Neural crest cell (in vitro differentiated cells): ENCODE measurements around the gene WFDC6. TPM values are rescaled to one million over a fixed set of nuclear protein-coding genes. Genes with fewer than 3 reads are reported as not detected.

Experiments
- DNase-seq: peaks from one replicate; pipeline ENCODE4 v3.0.0; 2021; ENCODE audit warnings: low read depth, mixed read lengths, low spot score
- H3K27ac Mint-ChIP-seq: one replicate; pipeline ENCODE4 v1.8.0; 2021; ENCODE audit warnings: mild to moderate bottlenecking, mixed read lengths; ENCODE audit not compliant: unreplicated experiment
- H3K27me3 Mint-ChIP-seq: 2 replicates; pipeline ENCODE4 v1.8.0; 2021; ENCODE audit warnings: low read depth, mild to moderate bottlenecking, mixed read lengths
- H3K36me3 Mint-ChIP-seq: 2 replicates; pipeline ENCODE4 v1.8.0; 2021; ENCODE audit warnings: low read depth, mild to moderate bottlenecking, mixed read lengths
- H3K4me1 Mint-ChIP-seq: 2 replicates; pipeline ENCODE4 v1.8.0; 2021; ENCODE audit warnings: mixed read lengths
- H3K4me3 Mint-ChIP-seq: one replicate; pipeline ENCODE4 v1.8.0; 2021; ENCODE audit warnings: mild to moderate bottlenecking, mixed read lengths
- H3K9me3 Mint-ChIP-seq: 2 replicates; pipeline ENCODE4 v1.8.0; 2021; ENCODE audit warnings: mixed read lengths
- CTCF ChIP-seq: fragments of 200-600 bp; sonication (generic); conservative IDR thresholded peaks from 2 replicates; pipeline ENCODE4 v1.5.0; 2021; ENCODE audit warnings: antibody characterized with exemption, mild to moderate bottlenecking
- total RNA-seq: library from RNA; stranded (reverse); gene quantifications from 2 replicates; pipeline ENCODE4 v1.2.1, GENCODE V29; 2021

Gene WFDC6
- total RNA-seq, 1 donor from 2014 or later, result not detected

GRCh38 chr20:45545351-45545750, 6.1 kb upstream of the WFDC6 start:
- peaks cover 6% of the 10 kb centered on the region for H3K9me3 Mint-ChIP-seq
- no peak overlapping the region for H3K4me3 Mint-ChIP-seq
- peaks cover 68% of the 10 kb centered on the region for H3K27me3 Mint-ChIP-seq
- no peak overlapping the region for H3K27ac Mint-ChIP-seq
- DNase-seq, result no peak
- H3K36me3 Mint-ChIP-seq, result no peaks in the 10 kb centered on the region
- no peaks in the 10 kb centered on the region for H3K4me1 Mint-ChIP-seq
- TF ChIP-seq CTCF, result no peak

GRCh38 chr20:45538209-45538799, 978 bp downstream of the WFDC6 start:
- Mint-ChIP-seq H3K27ac (no peak overlapping the region), H3K27me3 (peaks cover 56% of the 10 kb centered on the region), H3K4me1 (no peaks in the 10 kb centered on the region), H3K4me3 (no peak overlapping the region), H3K9me3 (no peaks in the 10 kb centered on the region), H3K36me3 (no peaks in the 10 kb centered on the region)
- DNase-seq, result no peak
- TF ChIP-seq CTCF, result no peak

GRCh38 chr20:45527294-45527693, 12.0 kb downstream of the WFDC6 start:
- Mint-ChIP-seq H3K27ac (no peak overlapping the region), H3K36me3 (no peaks in the 10 kb centered on the region), H3K4me3 (no peak overlapping the region), H3K4me1 (no peaks in the 10 kb centered on the region), H3K27me3 (peaks cover 67% of the 10 kb centered on the region), H3K9me3 (peaks cover 3% of the 10 kb centered on the region)
- TF ChIP-seq CTCF, result no peak
- DNase-seq, result no peak

GRCh38 chr20:45523821-45524220, 15.5 kb downstream of the WFDC6 start:
- H3K27ac Mint-ChIP-seq, result no peak overlapping the region
- no peaks in the 10 kb centered on the region for H3K4me1 Mint-ChIP-seq
- peaks cover 58% of the 10 kb centered on the region for H3K27me3 Mint-ChIP-seq

GRCh38 chr20:45518282-45518681, 21.0 kb downstream of the WFDC6 start:
- DNase-seq, result no peak
- Mint-ChIP-seq H3K9me3 (no peaks in the 10 kb centered on the region), H3K4me3 (no peak overlapping the region), H3K27me3 (peaks cover 48% of the 10 kb centered on the region), H3K4me1 (no peaks in the 10 kb centered on the region), H3K36me3 (no peaks in the 10 kb centered on the region), H3K27ac (no peak overlapping the region)
- no peak for TF ChIP-seq CTCF

More at GRCh38 chr20:45523821-45524220, 15.5 kb downstream of the WFDC6 start:
- no peaks in the 10 kb centered on the region for H3K9me3 Mint-ChIP-seq
- no peak for DNase-seq
- H3K4me3 Mint-ChIP-seq, result no peak overlapping the region
- H3K36me3 Mint-ChIP-seq, result no peaks in the 10 kb centered on the region
- no peak for TF ChIP-seq CTCF
